ENCODE results near the gene WRNIP1.
A peak's percentile ranks its signal among the peaks of the same experiment; 100 is the strongest.
"Not testable (repeated sequence)": the region's sequence is repeated elsewhere in the genome, so short reads cannot be mapped to it uniquely, and the experiment has no call there.

WRNIP1 gene

DNA sequence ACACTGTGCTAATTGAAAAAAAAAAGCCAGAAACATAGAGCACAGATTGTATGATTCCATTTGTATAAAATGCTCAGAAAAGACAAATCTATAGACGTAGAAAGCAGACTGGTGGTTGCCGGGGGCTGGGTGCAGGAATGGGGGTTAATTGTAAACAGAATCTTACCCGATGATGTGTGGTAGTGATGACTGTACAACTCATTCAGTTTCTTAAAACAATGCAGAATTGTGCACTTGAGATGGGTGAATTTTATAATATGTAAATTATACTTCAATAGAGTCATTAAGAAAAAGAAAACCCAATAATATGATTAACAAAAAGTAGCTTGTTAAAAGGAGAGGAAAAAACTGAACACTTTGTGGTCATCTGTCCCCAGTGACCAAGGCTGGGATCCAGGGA lies 10.8 kb upstream of the WRNIP1 start:
- DNase-seq (ENCODE audit: low spot score), result no peak
- TF ChIP-seq, protein P1, sequence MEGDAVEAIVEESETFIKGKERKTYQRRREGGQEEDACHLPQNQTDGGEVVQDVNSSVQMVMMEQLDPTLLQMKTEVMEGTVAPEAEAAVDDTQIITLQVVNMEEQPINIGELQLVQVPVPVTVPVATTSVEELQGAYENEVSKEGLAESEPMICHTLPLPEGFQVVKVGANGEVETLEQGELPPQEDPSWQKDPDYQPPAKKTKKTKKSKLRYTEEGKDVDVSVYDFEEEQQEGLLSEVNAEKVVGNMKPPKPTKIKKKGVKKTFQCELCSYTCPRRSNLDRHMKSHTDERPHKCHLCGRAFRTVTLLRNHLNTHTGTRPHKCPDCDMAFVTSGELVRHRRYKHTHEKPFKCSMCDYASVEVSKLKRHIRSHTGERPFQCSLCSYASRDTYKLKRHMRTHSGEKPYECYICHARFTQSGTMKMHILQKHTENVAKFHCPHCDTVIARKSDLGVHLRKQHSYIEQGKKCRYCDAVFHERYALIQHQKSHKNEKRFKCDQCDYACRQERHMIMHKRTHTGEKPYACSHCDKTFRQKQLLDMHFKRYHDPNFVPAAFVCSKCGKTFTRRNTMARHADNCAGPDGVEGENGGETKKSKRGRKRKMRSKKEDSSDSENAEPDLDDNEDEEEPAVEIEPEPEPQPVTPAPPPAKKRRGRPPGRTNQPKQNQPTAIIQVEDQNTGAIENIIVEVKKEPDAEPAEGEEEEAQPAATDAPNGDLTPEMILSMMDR (IDR thresholded peaks at IDR 0.05; ENCODE audit: extremely low read depth, missing control alignments), result no peak

DNA sequence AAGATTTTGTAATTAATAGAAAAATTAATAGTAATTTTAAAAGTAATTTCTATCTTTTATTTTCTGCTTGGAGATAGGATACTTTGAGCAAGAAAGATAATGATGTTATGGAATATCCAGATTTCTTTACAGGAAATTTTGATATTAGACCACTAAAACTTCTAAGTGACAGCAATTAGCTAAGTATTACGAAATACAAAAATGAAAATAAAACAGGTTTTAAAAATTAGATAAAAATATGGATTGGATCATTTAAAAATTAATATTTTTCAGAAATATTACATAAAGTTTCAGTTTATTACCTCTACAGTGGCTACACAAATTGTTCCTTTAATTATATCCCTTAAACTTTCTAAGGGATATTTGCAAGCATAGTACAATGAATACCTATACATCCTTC lies 10.3 kb upstream of the WRNIP1 start:
- no peak for DNase-seq (ENCODE audit: low spot score)
- TF ChIP-seq, protein P1 (IDR thresholded peaks at IDR 0.05; ENCODE audit: extremely low read depth, missing control alignments), result no peak

DNA sequence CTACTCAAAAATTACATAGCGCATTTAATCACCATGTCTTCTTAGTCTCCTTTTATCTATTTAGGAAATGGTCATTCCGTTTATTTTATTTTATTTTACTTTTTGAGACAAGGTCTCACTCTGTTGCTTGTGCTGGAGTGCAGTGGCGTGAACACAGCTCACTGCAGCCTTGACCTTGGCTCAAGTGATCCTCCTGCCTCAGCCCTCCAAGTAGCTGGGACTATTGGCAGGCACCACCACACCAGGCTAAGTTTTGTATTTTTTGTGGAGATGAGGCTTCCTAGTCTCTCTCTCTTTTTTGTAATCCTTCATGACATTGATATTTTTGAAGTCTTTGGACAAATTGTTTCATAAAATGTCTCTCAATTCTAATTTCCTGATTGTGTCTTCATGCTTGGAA lies 9.7 kb upstream of the WRNIP1 start:
- no peak for DNase-seq (ENCODE audit: low spot score)
- TF ChIP-seq, protein P1 (IDR thresholded peaks at IDR 0.05; ENCODE audit: extremely low read depth, missing control alignments), result no peak

DNA sequence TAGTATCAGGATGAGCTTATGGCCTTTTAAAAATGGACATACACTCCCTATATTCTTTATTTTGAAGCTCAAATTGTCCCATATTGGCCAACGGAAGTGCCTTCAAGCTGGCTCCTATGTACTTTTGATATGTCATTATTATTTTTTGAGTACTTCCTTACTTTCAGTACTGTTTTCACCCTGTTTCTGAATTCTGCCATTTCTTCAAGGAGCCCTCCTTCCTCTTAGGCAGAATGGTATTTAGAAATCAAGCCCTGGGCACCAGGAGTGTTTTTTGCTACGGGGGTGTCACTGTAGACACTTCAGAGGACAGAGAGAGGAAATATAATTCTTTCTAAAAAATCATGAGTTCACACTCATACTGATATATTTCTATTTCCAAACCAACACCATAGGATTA lies 9.0 kb upstream of the WRNIP1 start:
- DNase-seq (ENCODE audit: low spot score), result no peak
- TF ChIP-seq, protein P1 (IDR thresholded peaks at IDR 0.05; ENCODE audit: extremely low read depth, missing control alignments), result no peak

DNA sequence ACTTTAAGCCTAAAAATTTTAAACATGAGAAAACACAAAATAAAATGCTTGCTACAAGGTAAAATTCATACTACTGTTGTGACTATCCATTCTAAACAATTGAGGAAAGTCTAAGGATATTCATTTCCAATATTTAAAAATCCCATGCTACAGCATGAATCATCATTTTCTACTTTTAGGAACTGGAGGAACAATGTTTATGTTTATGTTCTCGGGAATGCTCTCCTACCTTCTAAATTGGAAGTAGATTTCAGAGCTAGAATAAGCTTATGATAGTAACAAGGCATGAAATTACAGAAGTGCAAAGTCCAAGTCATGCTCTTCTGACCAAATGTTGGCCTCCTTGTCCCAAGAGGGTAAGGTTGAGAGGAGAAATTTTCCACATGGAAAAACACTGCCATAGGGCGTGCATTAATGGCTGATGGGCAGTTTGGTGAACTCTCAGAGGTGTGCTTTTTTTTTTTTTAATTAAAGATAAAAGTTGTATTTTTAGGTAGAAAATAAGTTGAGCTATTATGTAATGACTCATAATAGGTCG lies 8.4 kb upstream of the WRNIP1 start:
- TF ChIP-seq, protein P1 (IDR thresholded peaks at IDR 0.05; ENCODE audit: extremely low read depth, missing control alignments), result no peak
- DNase-seq (ENCODE audit: low spot score), result no peak

DNA sequence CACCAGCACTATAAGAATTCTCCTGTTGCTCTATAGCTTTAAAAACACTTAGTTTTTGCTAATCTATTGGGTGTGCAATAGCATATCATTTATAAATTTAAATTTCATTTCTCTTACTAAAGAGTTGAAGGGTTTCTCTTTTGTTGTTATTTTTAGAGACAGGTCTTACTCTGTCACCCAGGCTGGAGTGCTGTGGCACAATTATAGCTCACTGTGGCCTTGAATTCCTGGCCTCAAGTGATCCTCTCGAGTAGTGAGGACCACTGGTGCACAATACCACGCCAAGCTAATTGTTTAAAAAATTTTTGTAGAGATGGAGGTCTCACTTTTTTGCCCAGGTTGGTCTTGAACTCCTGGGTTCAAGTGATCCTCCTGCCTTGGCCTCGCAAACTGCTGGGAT lies 6.2 kb upstream of the WRNIP1 start:
- DNase-seq (ENCODE audit: low spot score), result no peak

DNA sequence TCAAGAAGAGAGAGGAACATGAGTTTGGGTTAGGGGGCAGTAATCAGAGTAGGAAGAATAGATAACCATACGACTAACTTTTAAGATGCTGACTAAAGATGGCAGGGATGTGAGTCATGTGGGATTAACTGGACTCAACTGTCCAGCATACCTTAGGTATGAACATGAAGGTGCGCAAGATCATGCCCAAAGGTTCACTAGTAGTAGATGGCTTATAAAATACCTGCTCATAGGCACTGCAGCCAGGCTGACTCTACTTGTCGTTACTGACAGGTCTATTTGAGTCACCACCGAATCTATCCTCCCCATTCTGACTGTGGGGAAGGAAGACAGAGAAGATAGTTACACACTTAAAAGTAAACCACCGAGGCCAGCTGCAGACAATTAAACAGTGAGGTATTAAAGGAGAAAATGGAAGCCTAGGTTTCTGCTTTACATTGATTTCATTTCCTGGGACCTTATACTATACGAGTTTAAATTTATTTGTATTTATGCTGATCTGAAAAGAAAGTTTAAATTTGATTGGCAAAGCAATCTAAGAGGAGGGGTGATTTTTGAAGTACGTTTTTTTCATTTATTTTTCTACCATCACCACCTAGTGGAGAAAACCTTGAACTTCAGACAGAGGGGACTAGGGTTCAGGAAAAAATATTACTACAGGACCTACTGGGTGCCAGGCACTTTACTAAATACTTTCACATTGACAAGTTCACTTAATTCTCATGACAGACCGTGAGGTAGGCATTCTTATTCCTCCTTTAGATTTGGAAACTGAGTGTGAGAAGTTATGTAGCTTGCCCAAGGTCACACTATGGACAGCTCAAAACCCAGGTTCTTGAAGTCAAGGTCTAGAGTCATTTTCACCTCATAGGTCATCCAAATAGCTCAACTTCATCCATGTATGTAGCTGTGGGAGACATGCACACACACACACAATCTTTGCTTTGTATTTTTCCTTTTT lies 4.0 kb upstream of the WRNIP1 start:
- DNase-seq (ENCODE audit: low spot score), result no peak
- TF ChIP-seq, protein P1 (IDR thresholded peaks at IDR 0.05; ENCODE audit: extremely low read depth, missing control alignments), result peak; percentile 1

More for the DNA sequence above, 6.2 kb upstream of the WRNIP1 start:
- TF ChIP-seq, protein P1 (IDR thresholded peaks at IDR 0.05; ENCODE audit: extremely low read depth, missing control alignments), result no peak

DNA sequence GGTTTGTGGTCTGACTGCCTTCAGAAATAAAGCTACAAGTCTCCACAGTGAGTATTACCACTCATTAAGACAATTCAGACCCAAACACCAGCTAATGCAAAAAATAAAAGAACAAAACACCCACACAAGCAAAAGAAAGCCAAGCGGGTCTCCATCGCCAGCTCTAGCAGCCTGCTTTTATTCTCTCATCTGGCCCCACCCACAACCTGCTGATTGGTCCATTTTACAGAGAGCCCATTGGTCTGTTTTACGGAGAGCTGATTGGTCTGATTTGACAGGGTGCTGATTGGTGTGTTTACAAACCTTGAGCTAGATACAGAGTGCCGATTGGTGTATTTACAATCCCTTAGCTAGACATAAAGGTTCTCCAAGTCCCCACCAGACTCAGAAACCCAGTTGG lies 2.3 kb upstream of the WRNIP1 start:
- not testable (repeated sequence) for DNase-seq (ENCODE audit: low spot score)

All from GM20000 (cell line).